Measurements from ENCODE around the gene VIPR1. TPM values are rescaled to one million over a fixed set of nuclear protein-coding genes. Genes with fewer than 3 reads are reported as not detected.
A peak's percentile ranks its signal among the peaks of the same experiment; 100 is the strongest.
"Not testable (repeated sequence)": the region's sequence is repeated elsewhere in the genome, so short reads cannot be mapped to it uniquely, and the experiment has no call there.

Gene VIPR1
- total RNA-seq, 6 experiments from 2014 or later: not detected

GRCh38 chr3:42552830-42553229 lies 50.4 kb downstream of the VIPR1 start:
- DNase-seq: no peak
- no peak overlapping the region for H3K27ac Mint-ChIP-seq
- no peaks in the 10 kb centered on the region for H3K9me3 Mint-ChIP-seq
- TF ChIP-seq CTCF (IDR thresholded peaks at IDR 0.05): no peak
- H3K36me3 Mint-ChIP-seq (ENCODE audit: low read depth): peaks cover 37% of the 10 kb centered on the region
- H3K4me3 Mint-ChIP-seq: no peak overlapping the region
- H3K4me1 Mint-ChIP-seq (ENCODE audit: low read depth): no peaks in the 10 kb centered on the region
- no peaks in the 10 kb centered on the region for H3K27me3 Mint-ChIP-seq (ENCODE audit: insufficient read depth)

GRCh38 chr3:42556089-42556632 lies 53.7 kb downstream of the VIPR1 start:
- no peak for DNase-seq
- H3K27me3 Mint-ChIP-seq (ENCODE audit: insufficient read depth): no peaks in the 10 kb centered on the region
- no peaks in the 10 kb centered on the region for H3K4me1 Mint-ChIP-seq (ENCODE audit: low read depth)
- H3K27ac Mint-ChIP-seq: no peak overlapping the region
- no peaks in the 10 kb centered on the region for H3K9me3 Mint-ChIP-seq
- H3K36me3 Mint-ChIP-seq (ENCODE audit: low read depth): peaks cover 35% of the 10 kb centered on the region
- TF ChIP-seq CTCF (IDR thresholded peaks at IDR 0.05): no peak
- H3K4me3 Mint-ChIP-seq: no peak overlapping the region

GRCh38 chr3:42556817-42557216 lies 54.4 kb downstream of the VIPR1 start:
- not testable (repeated sequence) for H3K4me3 Mint-ChIP-seq; H3K27me3 Mint-ChIP-seq (ENCODE audit: insufficient read depth); H3K9me3 Mint-ChIP-seq; DNase-seq; H3K4me1 Mint-ChIP-seq (ENCODE audit: low read depth); H3K27ac Mint-ChIP-seq
- H3K36me3 Mint-ChIP-seq (ENCODE audit: low read depth): peaks cover 32% of the 10 kb centered on the region

GRCh38 chr3:42557854-42558253 lies 55.4 kb downstream of the VIPR1 start:
- no peaks in the 10 kb centered on the region for H3K27me3 Mint-ChIP-seq (ENCODE audit: insufficient read depth)

GRCh38 chr3:42562047-42562907 lies 59.8 kb downstream of the VIPR1 start:
- Mint-ChIP-seq H3K4me1 (ENCODE audit: low read depth) (no peaks in the 10 kb centered on the region), H3K9me3 (no peaks in the 10 kb centered on the region), H3K4me3 (no peak overlapping the region), H3K36me3 (ENCODE audit: low read depth) (peaks cover 14% of the 10 kb centered on the region; the same call in 1 of the 2 replicates), H3K27ac (no peak overlapping the region; the same call in 1 of the 2 replicates), H3K27me3 (ENCODE audit: insufficient read depth) (no peaks in the 10 kb centered on the region)
- no peak for TF ChIP-seq CTCF (IDR thresholded peaks at IDR 0.05)
- DNase-seq: no peak

More at GRCh38 chr3:42557854-42558253, 55.4 kb downstream of the VIPR1 start:
- no peak overlapping the region for H3K27ac Mint-ChIP-seq
- H3K4me1 Mint-ChIP-seq (ENCODE audit: low read depth): no peaks in the 10 kb centered on the region
- TF ChIP-seq CTCF (IDR thresholded peaks at IDR 0.05): 0 out of 2 replicates have a peak, but pooled peaks have one; percentile 7
- no peak overlapping the region for H3K4me3 Mint-ChIP-seq
- no peaks in the 10 kb centered on the region for H3K9me3 Mint-ChIP-seq
- peaks cover 27% of the 10 kb centered on the region for H3K36me3 Mint-ChIP-seq (ENCODE audit: low read depth)
- no peak for DNase-seq

- Mint-ChIP-seq H3K36me3 (ENCODE audit: low read depth) (peaks cover 31% of the 10 kb centered on the region), H3K27ac (no peak overlapping the region), H3K27me3 (ENCODE audit: insufficient read depth) (no peaks in the 10 kb centered on the region), H3K4me3 (no peak overlapping the region), H3K9me3 (no peaks in the 10 kb centered on the region), H3K4me1 (ENCODE audit: low read depth) (peaks cover 8% of the 10 kb centered on the region; the same call in 1 of the 2 replicates)
- no peak for DNase-seq
- no peak for TF ChIP-seq CTCF (IDR thresholded peaks at IDR 0.05)
Measured at GRCh38 chr3:42569593-42570142, 67.2 kb downstream of the VIPR1 start.
